H1 (cell line): ENCODE data around the gene PXDN. TPM values are rescaled to one million over a fixed set of nuclear protein-coding genes. Genes with fewer than 3 reads are reported as not detected.

Experiments
- CTCF ChIA-PET: fragments of 300-600 bp; sonication (Branson Sonifier 250); formaldehyde crosslinking; loops from one replicate; lab custom pipeline; 2021; ENCODE audit not compliant: partially characterized antibody; lab: Charles Lee
- POLR2A ChIA-PET: fragments of 300-600 bp; sonication (Branson Sonifier 250); formaldehyde crosslinking; loops from one replicate; lab custom pipeline; 2021; ENCODE audit warnings: inconsistent platforms; ENCODE audit not compliant: partially characterized antibody; lab: Charles Lee
- DNase-seq, 2 experiments: peaks; one replicate each; pipeline versions ENCODE4 v3.0.0 to v3.0.0-alpha.2; 2010 to 2022; ENCODE audit warnings: low spot score in 2 of 2, low read depth in 1 of 2, mixed read lengths in 1 of 2
- FAIRE-seq: peaks from 2 replicates; lab custom pipeline; 2011; peaks lifted over from hg19 to GRCh38; lab: Jason Lieb, UNC
- H2AFZ ChIP-seq: 2 replicates; pipeline ENCODE4 v1.8.1; 2012; ENCODE audit warnings: low read length, inconsistent platforms
- H2AK5ac ChIP-seq: 2 replicates; pipeline ENCODE4 v1.6.1; 2013; ENCODE audit warnings: low read depth, low read length
- H2BK120ac ChIP-seq: replicated peaks from 2 replicates; pipeline ENCODE3; 2013; ENCODE audit warnings: low read depth, low read length, inconsistent platforms
- H2BK12ac ChIP-seq: 2 replicates; pipeline ENCODE4 v1.6.1; 2013; ENCODE audit warnings: low read depth, low read length
- H2BK15ac ChIP-seq: 2 replicates; pipeline ENCODE4 v1.6.1; 2013; ENCODE audit warnings: low read length
- H2BK20ac ChIP-seq: 2 replicates; pipeline ENCODE4 v1.6.1; 2013; ENCODE audit warnings: low read length
- H2BK5ac ChIP-seq: 2 replicates; pipeline ENCODE4 v1.6.1; 2013; ENCODE audit warnings: low read depth, low read length
- H3K14ac ChIP-seq: 2 replicates; pipeline ENCODE4 v1.6.1; 2013; ENCODE audit warnings: inconsistent platforms; ENCODE audit not compliant: insufficient read length
- H3K18ac ChIP-seq: 2 replicates; pipeline ENCODE4 v1.6.1; 2013; ENCODE audit warnings: low read length; ENCODE audit errors: extremely low read depth
- H3K23ac ChIP-seq: 2 replicates; pipeline ENCODE4 v1.6.1; 2013; ENCODE audit warnings: inconsistent platforms; ENCODE audit not compliant: insufficient read length
- H3K23me2 ChIP-seq: 2 replicates; pipeline ENCODE4 v1.6.1; 2013; ENCODE audit warnings: low read depth, low read length
- H3K27ac ChIP-seq: 2 replicates; pipeline ENCODE4 v1.6.1; 2011; ENCODE audit warnings: low read depth, low read length, inconsistent platforms
- H3K27me3 ChIP-seq, 4 experiments: replicated peaks in 1 of 4; 1 replicate in 1 of 4; 2 replicates in 3 of 4; pipeline versions ENCODE4 v1.6.1 to v1.8.1; 2011 to 2013; ENCODE audit warnings: low read length in 3 of 4, mild to moderate bottlenecking in 3 of 4, inconsistent platforms in 2 of 4, mixed read lengths in 2 of 4, moderate library complexity in 1 of 4; ENCODE audit not compliant: control insufficient read depth in 3 of 4, insufficient read depth in 3 of 4; ENCODE audit errors: extremely low read depth in 1 of 4
- H3K36me3 ChIP-seq, 4 experiments: 2 replicates each; pipeline versions ENCODE4 v1.6.1 to v1.8.1; 2011 to 2013; ENCODE audit warnings: mild to moderate bottlenecking in 4 of 4, low read length in 3 of 4, moderate library complexity in 2 of 4, control low read depth in 1 of 4, inconsistent platforms in 1 of 4; ENCODE audit not compliant: insufficient read depth in 4 of 4, control insufficient read depth in 2 of 4
- H3K4ac ChIP-seq: replicated peaks from 2 replicates; pipeline ENCODE3; 2013; ENCODE audit warnings: low read length, low read depth, mixed read lengths, inconsistent platforms; ENCODE audit not compliant: insufficient read length
- H3K4me1 ChIP-seq, 4 experiments: replicated peaks in 1 of 4; 1 replicate in 1 of 4; 2 replicates in 3 of 4; pipeline versions ENCODE4 v1.6.1 to v1.8.1; 2011 to 2013; ENCODE audit warnings: low read length in 3 of 4, inconsistent platforms in 2 of 4, mixed read lengths in 1 of 4; ENCODE audit not compliant: insufficient read depth in 4 of 4, control insufficient read depth in 3 of 4
- H3K4me2 ChIP-seq, 2 experiments: 2 replicates each; pipeline versions ENCODE4 v1.6.1 to v1.8.1; 2011 to 2013; ENCODE audit warnings: low read depth in 2 of 2, low read length in 2 of 2, control low read depth in 1 of 2, inconsistent platforms in 1 of 2, mild to moderate bottlenecking in 1 of 2; ENCODE audit not compliant: insufficient read depth in 1 of 2
- H3K4me3 ChIP-seq, 4 experiments: fragments of 200-600, 300-600 bp in 1 of 4; sonication (generic), shearing (Covaris generic), sonication (Bioruptor Twin) in 1 of 4; 2 replicates each; pipeline versions ENCODE4 v1.5.1 to v1.8.1; 2011 to 2016; ENCODE audit warnings: low read length in 4 of 4, low read depth in 3 of 4, control low read depth in 2 of 4, inconsistent platforms in 2 of 4, mild to moderate bottlenecking in 2 of 4, mixed read lengths in 1 of 4, moderate library complexity in 1 of 4; ENCODE audit not compliant: insufficient read depth in 2 of 4; ENCODE audit errors: extremely low read depth in 1 of 4
- H3K56ac ChIP-seq: replicated peaks from 2 replicates; pipeline ENCODE3; 2013; ENCODE audit warnings: low read depth, mild to moderate bottlenecking, mixed read lengths, low read length, inconsistent platforms; ENCODE audit not compliant: insufficient read length
- H3K79me1 ChIP-seq: 2 replicates; pipeline ENCODE4 v1.6.1; 2013; ENCODE audit warnings: low read depth, low read length, control low read depth
- H3K79me2 ChIP-seq, 2 experiments: 2 replicates each; pipeline versions ENCODE4 v1.6.1 to v1.8.1; 2012 to 2013; ENCODE audit warnings: low read length in 2 of 2, mild to moderate bottlenecking in 2 of 2, inconsistent platforms in 1 of 2; ENCODE audit not compliant: insufficient read depth in 2 of 2, control insufficient read depth in 1 of 2
- H3K9ac ChIP-seq, 4 experiments: replicated peaks in 1 of 4; 1 replicate in 1 of 4; 2 replicates in 3 of 4; pipeline versions ENCODE4 v1.6.1 to v1.8.1; 2011 to 2013; ENCODE audit warnings: low read depth in 3 of 4, low read length in 3 of 4, control low read depth in 2 of 4, mild to moderate bottlenecking in 2 of 4, moderate library complexity in 2 of 4, inconsistent platforms in 1 of 4; ENCODE audit errors: extremely low read depth in 1 of 4
- H3K9me3 ChIP-seq, 2 experiments: 2 replicates each; pipeline versions ENCODE4 v1.6.1 to v1.8.1; 2012 to 2013; ENCODE audit warnings: mild to moderate bottlenecking in 2 of 2, moderate library complexity in 2 of 2, control low read depth in 1 of 2, inconsistent platforms in 1 of 2, low read depth in 1 of 2, low read length in 1 of 2, mixed read lengths in 1 of 2; ENCODE audit not compliant: insufficient read depth in 2 of 2
- H4K20me1 ChIP-seq, 2 experiments: replicated peaks in 1 of 2; 2 replicates each; pipeline versions ENCODE3 to v1.8.1; 2011 to 2013; ENCODE audit warnings: inconsistent platforms in 2 of 2, low read length in 2 of 2, mild to moderate bottlenecking in 1 of 2; ENCODE audit not compliant: insufficient read depth in 2 of 2, control insufficient read depth in 1 of 2
- H4K5ac ChIP-seq: 2 replicates; pipeline ENCODE4 v1.6.1; 2013; ENCODE audit warnings: low read length, low read depth, mixed read lengths, inconsistent platforms; ENCODE audit not compliant: insufficient read length
- H4K8ac ChIP-seq: 2 replicates; pipeline ENCODE4 v1.8.0; 2013; ENCODE audit warnings: mild to moderate bottlenecking, moderate library complexity, low read length, inconsistent platforms; ENCODE audit not compliant: insufficient read depth; ENCODE audit errors: extremely low read depth
- H4K91ac ChIP-seq: replicated peaks from 2 replicates; pipeline ENCODE3; 2013; ENCODE audit warnings: low read length, mixed read lengths, inconsistent platforms; ENCODE audit not compliant: insufficient read length
- ATF2 ChIP-seq: IDR thresholded peaks from 2 replicates; pipeline ENCODE4 v1.6.1; 2012; ENCODE audit warnings: low read length, inconsistent platforms
- BCL11A ChIP-seq, 2 experiments: IDR thresholded peaks; one replicate each; pipeline ENCODE4 v1.6.1; 2011; ENCODE audit warnings: low read depth in 2 of 2, low read length in 2 of 2, mild to moderate bottlenecking in 2 of 2
- CBX8 ChIP-seq: fragments of 300-800, 300-1000 bp; sonication (generic); IDR thresholded peaks from 2 replicates; pipeline ENCODE4 v1.7.1; 2016; ENCODE audit warnings: low read depth, low read length, borderline replicate concordance
- CHD2 ChIP-seq: IDR thresholded peaks from 2 replicates; pipeline ENCODE4 v1.6.1; 2012; ENCODE audit warnings: low read length, improper control_type of control experiment
- SAP30 ChIP-seq: fragments of 300-600 bp; sonication (generic); IDR thresholded peaks from 2 replicates; pipeline ENCODE4 v1.7.1; 2012; ENCODE audit warnings: low read length, moderate library complexity, mild to moderate bottlenecking, inconsistent platforms; ENCODE audit not compliant: insufficient read depth, insufficient replicate concordance
- WGBS, 2 experiments: shearing (Covaris generic) in 1 of 2; methylation state at CpG; one replicate each; pipeline versions ENCODE4 v1.1.6 to v1.1.7; 2013 to 2015; ENCODE audit warnings: low lambda C conversion rate in 2 of 2, mixed read lengths in 2 of 2, inconsistent platforms in 1 of 2, low coverage in 1 of 2, missing lambda C conversion rate in 1 of 2; ENCODE audit not compliant: insufficient replicate concordance in 2 of 2, insufficient coverage in 1 of 2, insufficient read length in 1 of 2; ENCODE audit errors: extremely low coverage in 1 of 2, missing lambda C conversion rate in 1 of 2; 5-methylcytosine and 5-hydroxymethylcytosine counted together
- polyA plus RNA-seq, 7 experiments: library from polyadenylated mRNA; depleted of rRNA in 3 of 7; stranded (reverse) in 5 of 7; unstranded in 2 of 7; fragments of >200 nt in 5 of 7; fragments of 200-250 nt in 2 of 7; gene quantifications; 1 replicate in 5 of 7; 2 replicates in 1 of 7; 4 replicates in 1 of 7; pipeline versions ENCODE4 v1.2.1 to v1.2.3, GENCODE V29; 2011 to 2013; ENCODE audit warnings: missing spikeins in 2 of 7, mixed read lengths in 2 of 7
- total RNA-seq: library from RNA; stranded (reverse); fragmentation: NEBNext Ultra II Directional; extraction: Animal tissue kit (Norgen Biotek cat#: 25700); gene quantifications from 2 replicates; pipeline ENCODE4 v1.2.1, GENCODE V29; 2021

Gene PXDN
- total and polyA plus RNA-seq, 2 of the 8 experiments (the other 6 are each of a cell fraction or from before 2014, with no cell fraction given) = 104 to 141 TPM

GRCh38 chr2:1757567-1757966 is 13.3 kb upstream of the PXDN start:
- H4K5ac ChIP-seq = no peak overlapping the region
- no peaks in the 10 kb centered on the region for H3K27me3 ChIP-seq
- no peak overlapping the region for H3K14ac ChIP-seq
- no peak overlapping the region for H3K23ac ChIP-seq
- H3K79me1 ChIP-seq = no peaks in the 10 kb centered on the region
- no peak overlapping the region for H3K9ac ChIP-seq
- no peaks in the 10 kb centered on the region for H3K36me3 ChIP-seq
- no peak overlapping the region for H3K18ac ChIP-seq
- no peak overlapping the region for H2BK12ac ChIP-seq
- no peak overlapping the region for H4K8ac ChIP-seq
- ChIA-PET POLR2A (interaction anchor here (1.1 to 1.4 kb wide), 2 partner anchors 9 to 132 kb away, joined by 4 to 5 read pairs; no protein-coding TSS in a partner anchor), CTCF (interaction anchor here (11.6 kb wide), 1 partner anchor 12 kb away, joined by 133 read pairs; no protein-coding TSS in a partner anchor)
- H3K4ac ChIP-seq = no peak overlapping the region
- H2BK120ac ChIP-seq = no peak overlapping the region
- 0 out of 2 replicates have a peak overlapping the region, but pooled peaks have one; percentile 29 for H2BK15ac ChIP-seq
- WGBS, 2 experiments = 87% methylated on average over 4 of the region's 4 CpGs; no CpG with 5 or more reads in 1 of the 2 experiments
- no peak overlapping the region for H3K4me3 ChIP-seq
- no peak overlapping the region for H2AK5ac ChIP-seq
- DNase-seq (no peak), FAIRE-seq (no peak)
- H3K79me2 ChIP-seq = no peaks in the 10 kb centered on the region
- H2BK5ac ChIP-seq = no peak overlapping the region
- H2AFZ ChIP-seq = no peak overlapping the region
- TF ChIP-seq CBX8 = no peak
- TF ChIP-seq SAP30 = no peak
- no peak for TF ChIP-seq BCL11A (IDR thresholded peaks at IDR 0.05; ENCODE audit: low read depth in 2 of 2, low read length in 2 of 2)
- TF ChIP-seq ATF2 = no peak
- TF ChIP-seq CHD2 = no peak
- no peaks in the 10 kb centered on the region for H4K20me1 ChIP-seq
- peaks cover 21 to 35% of the 10 kb centered on the region in 2 experiments for H3K9me3 ChIP-seq
- H3K4me2 ChIP-seq = no peak overlapping the region
- H2BK20ac ChIP-seq = no peak overlapping the region
- no peak overlapping the region for H3K56ac ChIP-seq
- no peak overlapping the region for H3K27ac ChIP-seq
- 0 out of 2 replicates have a peak, but pooled peaks cover 1% of the 10 kb centered on the region for H3K23me2 ChIP-seq
- H3K4me1 ChIP-seq = no peaks in the 10 kb centered on the region
- H4K91ac ChIP-seq = no peak overlapping the region
